Ammon's horn (tissue), 1 donor: ENCODE results near the gene KCNK4.
A peak's percentile ranks its signal among the peaks of the same experiment; 100 is the strongest.
"Not testable (repeated sequence)": the region's sequence is repeated elsewhere in the genome, so short reads cannot be mapped to it uniquely, and the experiment has no call there.

Source experiments
- DNase-seq: peaks from one replicate; pipeline ENCODE4 v3.0.0-alpha.2; 2016; ENCODE audit warnings: low spot score

Gene KCNK4

GRCh38 chr11:64306876-64307622, 15.9 kb downstream of the KCNK4 start:
- no peak for DNase-seq

GRCh38 chr11:64307795-64308194, 16.7 kb downstream of the KCNK4 start:
- DNase-seq = not testable (repeated sequence)

- no peak for DNase-seq
Observed at GRCh38 chr11:64312947-64313346, 21.8 kb downstream of the KCNK4 start.

- peak; percentile 14 for DNase-seq
Observed at GRCh38 chr11:64313491-64314145, 22.5 kb downstream of the KCNK4 start.

DNA sequence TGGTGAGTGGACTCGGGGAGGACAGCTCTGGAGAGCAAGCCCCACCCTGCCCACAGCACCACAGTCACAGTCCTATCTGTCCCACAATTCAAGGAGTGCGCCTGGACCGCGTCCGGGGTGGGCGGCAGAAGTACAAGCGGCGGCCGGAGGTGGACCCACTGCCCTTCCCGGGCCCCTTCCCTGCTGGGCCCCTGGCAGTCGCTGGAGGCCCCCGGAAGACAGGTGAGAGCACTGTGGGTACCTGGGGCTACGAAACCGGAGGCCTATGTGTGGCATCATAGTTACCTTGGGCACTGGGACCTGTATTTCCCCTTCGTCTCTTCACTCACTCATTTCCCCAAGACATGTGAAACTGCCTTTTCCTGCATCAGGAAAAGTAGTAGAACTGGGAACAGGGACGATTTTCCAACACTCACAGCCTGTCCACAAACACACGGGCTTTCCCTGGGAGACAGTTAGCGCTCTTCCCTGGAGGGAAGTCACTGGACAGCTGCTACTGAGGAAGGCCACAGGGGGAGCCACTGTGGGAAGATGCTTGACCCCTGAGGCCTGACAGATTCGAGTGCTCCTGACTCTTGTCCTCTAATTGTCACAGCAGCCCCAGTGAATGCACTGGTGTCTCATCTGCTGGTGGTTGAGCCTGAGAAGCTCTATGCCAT, 23.2 kb downstream of the KCNK4 start:
- no peak for DNase-seq

DNA sequence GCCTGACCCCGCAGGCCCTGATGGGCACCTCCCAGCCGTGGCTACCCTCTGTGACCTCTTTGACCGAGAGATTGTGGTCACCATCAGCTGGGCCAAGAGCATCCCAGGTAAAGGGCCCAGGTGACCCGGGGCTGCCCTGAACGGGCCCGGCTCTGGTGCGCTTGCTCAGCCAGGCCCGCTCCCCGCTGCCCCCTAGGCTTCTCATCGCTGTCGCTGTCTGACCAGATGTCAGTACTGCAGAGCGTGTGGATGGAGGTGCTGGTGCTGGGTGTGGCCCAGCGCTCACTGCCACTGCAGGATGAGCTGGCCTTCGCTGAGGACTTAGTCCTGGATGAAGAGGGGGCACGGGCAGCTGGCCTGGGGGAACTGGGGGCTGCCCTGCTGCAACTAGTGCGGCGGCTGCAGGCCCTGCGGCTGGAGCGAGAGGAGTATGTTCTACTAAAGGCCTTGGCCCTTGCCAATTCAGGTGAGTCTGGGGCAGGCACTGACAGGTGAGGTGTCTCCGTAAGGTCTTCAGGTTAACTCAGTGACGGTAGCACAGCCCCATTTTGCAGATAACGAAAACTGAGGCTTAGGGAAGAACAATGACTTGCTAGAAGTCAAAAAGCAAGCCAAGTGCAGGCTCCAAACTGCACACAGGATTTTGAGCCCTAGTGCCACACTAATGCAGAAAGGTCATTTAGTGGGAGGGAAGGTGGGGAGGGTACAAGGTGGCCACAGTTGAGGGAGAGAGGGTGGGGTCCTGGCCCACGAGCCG, 23.9 kb downstream of the KCNK4 start:
- DNase-seq = no peak

DNA sequence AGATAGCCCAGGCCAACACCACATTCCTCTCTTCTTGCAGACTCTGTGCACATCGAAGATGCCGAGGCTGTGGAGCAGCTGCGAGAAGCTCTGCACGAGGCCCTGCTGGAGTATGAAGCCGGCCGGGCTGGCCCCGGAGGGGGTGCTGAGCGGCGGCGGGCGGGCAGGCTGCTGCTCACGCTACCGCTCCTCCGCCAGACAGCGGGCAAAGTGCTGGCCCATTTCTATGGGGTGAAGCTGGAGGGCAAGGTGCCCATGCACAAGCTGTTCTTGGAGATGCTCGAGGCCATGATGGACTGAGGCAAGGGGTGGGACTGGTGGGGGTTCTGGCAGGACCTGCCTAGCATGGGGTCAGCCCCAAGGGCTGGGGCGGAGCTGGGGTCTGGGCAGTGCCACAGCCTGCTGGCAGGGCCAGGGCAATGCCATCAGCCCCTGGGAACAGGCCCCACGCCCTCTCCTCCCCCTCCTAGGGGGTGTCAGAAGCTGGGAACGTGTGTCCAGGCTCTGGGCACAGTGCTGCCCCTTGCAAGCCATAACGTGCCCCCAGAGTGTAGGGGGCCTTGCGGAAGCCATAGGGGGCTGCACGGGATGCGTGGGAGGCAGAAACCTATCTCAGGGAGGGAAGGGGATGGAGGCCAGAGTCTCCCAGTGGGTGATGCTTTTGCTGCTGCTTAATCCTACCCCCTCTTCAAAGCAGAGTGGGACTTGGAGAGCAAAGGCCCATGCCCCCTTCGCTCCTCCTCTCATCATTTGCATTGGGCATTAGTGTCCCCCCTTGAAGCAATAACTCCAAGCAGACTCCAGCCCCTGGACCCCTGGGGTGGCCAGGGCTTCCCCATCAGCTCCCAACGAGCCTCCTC, 24.8 kb downstream of the KCNK4 start:
- DNase-seq = not testable (repeated sequence)

DNA sequence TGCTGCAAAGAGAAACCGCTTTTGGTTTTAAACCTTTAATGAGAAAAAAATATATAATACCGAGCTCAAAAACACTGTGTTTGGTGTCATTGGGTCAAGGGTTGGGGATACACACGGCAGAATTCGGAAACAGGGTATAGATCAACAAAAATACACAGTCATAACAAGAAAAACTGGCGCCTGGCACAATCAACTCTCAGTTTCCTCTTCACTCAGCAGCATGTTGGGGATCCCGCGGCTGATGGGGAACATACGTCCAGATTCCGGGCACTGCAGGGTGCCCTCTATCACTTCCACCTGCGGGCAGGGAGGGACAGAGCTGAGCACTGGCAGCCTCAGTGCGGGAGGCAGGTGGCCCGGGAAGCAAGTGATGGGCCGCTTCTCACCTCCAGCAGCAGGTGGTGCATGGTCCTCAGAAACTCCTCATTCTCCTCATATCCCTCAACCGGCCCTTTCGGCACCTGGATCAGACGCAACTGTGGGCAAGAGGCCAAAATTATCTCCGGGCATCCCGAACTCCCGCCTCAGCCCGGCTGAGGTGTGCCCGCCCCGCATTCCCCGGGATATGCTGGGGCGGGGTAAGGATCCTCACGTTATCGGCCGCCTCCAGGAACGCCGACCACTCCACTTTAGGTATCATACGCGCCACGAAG, 25.7 kb downstream of the KCNK4 start:
- DNase-seq = no peak

GRCh38 chr11:64317325-64317960, 26.3 kb downstream of the KCNK4 start, which contains the start of gene TRMT112:
Gene TRMT112 (minus strand): TSS chr11:64317559. CDS start chr11:64317526, 33 bp downstream.
- DNase-seq = peak; percentile 98

GRCh38 chr11:64317961-64318765, 27.1 kb downstream of the KCNK4 start, which contains the start of gene PRDX5:
Gene PRDX5 (plus strand): TSS chr11:64318121. CDS start chr11:64318216, 95 bp downstream.
- DNase-seq = peak; percentile 98

- DNase-seq = no peak
Observed at GRCh38 chr11:64318766-64319761, 28.0 kb downstream of the KCNK4 start.

DNA sequence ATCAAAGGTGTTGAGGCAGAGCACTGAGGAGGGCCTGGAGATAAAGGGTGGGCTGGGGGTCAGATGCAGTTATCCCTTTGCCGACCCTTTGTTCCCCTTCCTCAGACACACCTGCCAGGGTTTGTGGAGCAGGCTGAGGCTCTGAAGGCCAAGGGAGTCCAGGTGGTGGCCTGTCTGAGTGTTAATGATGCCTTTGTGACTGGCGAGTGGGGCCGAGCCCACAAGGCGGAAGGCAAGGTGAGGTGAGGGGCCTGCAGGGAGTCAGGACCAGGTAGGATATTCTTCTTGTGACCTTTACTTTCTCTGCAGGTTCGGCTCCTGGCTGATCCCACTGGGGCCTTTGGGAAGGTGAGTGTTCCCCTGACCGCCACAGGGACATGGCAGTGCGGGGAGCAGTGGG, 29.5 kb downstream of the KCNK4 start:
- no peak for DNase-seq

DNA sequence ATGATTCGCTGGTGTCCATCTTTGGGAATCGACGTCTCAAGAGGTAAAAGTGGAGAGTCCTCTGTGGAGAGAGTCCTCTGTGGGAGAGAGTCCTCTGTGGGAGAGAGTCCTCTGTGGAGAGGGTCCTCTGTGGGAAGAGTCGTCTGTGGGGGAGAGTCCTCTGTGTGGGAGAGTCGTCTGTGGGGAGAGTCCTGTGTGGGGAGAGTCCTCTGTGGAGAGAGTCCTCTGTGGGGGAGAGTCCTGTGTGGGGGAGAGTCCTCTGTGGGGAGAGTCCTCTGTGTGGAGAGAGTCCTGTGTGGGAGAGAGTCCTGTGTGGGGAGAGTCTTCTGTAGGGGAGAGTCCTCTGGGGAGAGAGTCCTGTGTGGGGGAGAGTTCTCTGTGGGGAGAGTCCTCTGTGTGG, 29.9 kb downstream of the KCNK4 start:
- DNase-seq = no peak

DNA sequence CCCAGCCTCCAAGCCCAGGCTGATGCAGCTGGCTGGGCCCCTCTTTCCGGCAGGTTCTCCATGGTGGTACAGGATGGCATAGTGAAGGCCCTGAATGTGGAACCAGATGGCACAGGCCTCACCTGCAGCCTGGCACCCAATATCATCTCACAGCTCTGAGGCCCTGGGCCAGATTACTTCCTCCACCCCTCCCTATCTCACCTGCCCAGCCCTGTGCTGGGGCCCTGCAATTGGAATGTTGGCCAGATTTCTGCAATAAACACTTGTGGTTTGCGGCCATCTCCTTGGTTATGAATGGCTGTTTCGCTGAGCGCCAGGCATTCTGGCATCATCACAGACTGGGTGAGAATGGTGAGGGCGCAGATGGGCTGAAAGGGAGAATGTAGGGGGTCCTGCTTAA, 30.4 kb downstream of the KCNK4 start:
- no peak for DNase-seq

DNA sequence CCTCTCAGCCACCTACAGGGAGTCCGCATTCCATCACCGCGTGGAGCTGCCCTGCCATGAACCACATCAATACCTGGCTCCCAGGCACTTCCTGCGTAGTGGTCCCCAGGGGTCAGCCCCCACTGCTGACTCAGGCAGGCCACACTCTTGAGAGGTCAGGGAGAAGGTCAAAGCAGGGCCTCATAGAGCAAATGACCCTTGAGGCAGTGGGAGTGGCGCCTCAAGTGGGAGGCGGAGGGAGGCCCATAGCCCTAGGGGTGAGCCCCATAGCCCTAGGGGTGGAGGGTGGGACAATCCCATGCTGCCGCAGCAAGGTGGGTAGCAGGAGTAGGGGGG, 31.8 kb downstream of the KCNK4 start:
- no peak for DNase-seq

- DNase-seq = no peak
Observed at GRCh38 chr11:64323373-64323772, 32.3 kb downstream of the KCNK4 start.

- not testable (repeated sequence) for DNase-seq
Observed at GRCh38 chr11:64323984-64324383, 32.9 kb downstream of the KCNK4 start.
